CD14-positive monocyte (primary cell): Measurements from ENCODE around the gene YPEL3. TPM values are rescaled to one million over a fixed set of nuclear protein-coding genes. Genes with fewer than 3 reads are reported as not detected.

Source experiments
- DNase-seq, 3 donors: peaks; one replicate each; pipeline ENCODE4 v3.0.0-alpha.2; 2011 to 2022
- H2AFZ ChIP-seq: 2 replicates; pipeline ENCODE4 v1.6.0; 2012; ENCODE audit warnings: mild to moderate bottlenecking, low read depth, low read length, inconsistent platforms; ENCODE audit not compliant: insufficient read depth, poor library complexity, severe bottlenecking
- H3K27ac ChIP-seq, 2 donors: 1 replicate in 1 of 2; 2 replicates in 1 of 2; pipeline ENCODE4 v1.5.1; 2012 to 2013; ENCODE audit warnings: low read length in 2 of 2, control low read depth in 1 of 2, inconsistent platforms in 1 of 2, low read depth in 1 of 2, mild to moderate bottlenecking in 1 of 2
- H3K27me3 ChIP-seq, 2 donors: one replicate each; pipeline versions ENCODE4 v1.6.0 to v1.6.1; 2011 to 2013; ENCODE audit warnings: low read length in 2 of 2; ENCODE audit not compliant: control insufficient read depth in 2 of 2, insufficient read depth in 2 of 2
- H3K36me3 ChIP-seq, 2 donors: replicated peaks in 1 of 2; 1 replicate in 1 of 2; 2 replicates in 1 of 2; pipeline versions ENCODE4 v1.5.1 to v1.6.1; 2012 to 2013; ENCODE audit warnings: low read length in 2 of 2, control low read depth in 1 of 2, inconsistent platforms in 1 of 2, mild to moderate bottlenecking in 1 of 2; ENCODE audit not compliant: insufficient read depth in 2 of 2, control insufficient read depth in 1 of 2
- H3K4me1 ChIP-seq, 2 donors: 1 replicate in 1 of 2; 2 replicates in 1 of 2; pipeline versions ENCODE4 v1.5.1 to v1.6.1; 2012 to 2013; ENCODE audit warnings: low read length in 2 of 2, control low read depth in 1 of 2, inconsistent platforms in 1 of 2, mild to moderate bottlenecking in 1 of 2, moderate library complexity in 1 of 2; ENCODE audit not compliant: insufficient read depth in 2 of 2, control insufficient read depth in 1 of 2
- H3K4me2 ChIP-seq: replicated peaks from 2 replicates; pipeline ENCODE3; 2012; ENCODE audit warnings: low read length, moderate library complexity, mild to moderate bottlenecking; ENCODE audit not compliant: poor library complexity, severe bottlenecking; ENCODE audit errors: extremely low read depth
- H3K4me3 ChIP-seq, 3 experiments: fragments of 200-600 bp in 1 of 3; sonication (generic) in 1 of 3; replicated peaks in 1 of 3; 1 replicate in 2 of 3; 2 replicates in 1 of 3; pipeline ENCODE4 v1.5.1; 2011 to 2013; ENCODE audit warnings: low read length in 3 of 3, mild to moderate bottlenecking in 3 of 3, control low read depth in 2 of 3, low read depth in 2 of 3, inconsistent platforms in 1 of 3, moderate library complexity in 1 of 3
- H3K79me2 ChIP-seq: 2 replicates; pipeline ENCODE4 v1.6.0; 2012; ENCODE audit warnings: mild to moderate bottlenecking, control low read depth, inconsistent platforms, low read length, moderate library complexity; ENCODE audit not compliant: insufficient read depth
- H3K9ac ChIP-seq: 2 replicates; pipeline ENCODE4 v1.6.0; 2017; ENCODE audit warnings: low read length, mild to moderate bottlenecking; ENCODE audit not compliant: insufficient read depth, poor library complexity, severe bottlenecking
- H3K9me3 ChIP-seq, 2 donors: replicated peaks in 1 of 2; 1 replicate in 1 of 2; 2 replicates in 1 of 2; pipeline versions ENCODE4 v1.5.1 to v1.6.1; 2012 to 2013; ENCODE audit warnings: low read length in 2 of 2, control low read depth in 1 of 2; ENCODE audit not compliant: control insufficient read depth in 1 of 2, insufficient read depth in 1 of 2
- H4K20me1 ChIP-seq: 2 replicates; pipeline ENCODE4 v1.6.0; 2012; ENCODE audit warnings: mild to moderate bottlenecking, low read length, control low read depth, moderate library complexity; ENCODE audit not compliant: insufficient read depth
- H3K27ac Mint-ChIP-seq, 7 donors: one replicate each; pipeline ENCODE4 v1.8.0; 2020; ENCODE audit warnings: mild to moderate bottlenecking in 7 of 7, mixed read lengths in 7 of 7, moderate library complexity in 6 of 7, inconsistent platforms in 2 of 7
- H3K27me3 Mint-ChIP-seq, 3 donors: one replicate each; pipeline ENCODE4 v1.8.0; 2021 to 2022; ENCODE audit warnings: low read depth in 3 of 3, mild to moderate bottlenecking in 3 of 3, mixed read lengths in 3 of 3, moderate library complexity in 3 of 3, inconsistent platforms in 1 of 3
- H3K36me3 Mint-ChIP-seq, 2 donors: one replicate each; pipeline ENCODE4 v1.8.0; 2020; ENCODE audit warnings: mixed read lengths in 2 of 2, inconsistent platforms in 1 of 2, mild to moderate bottlenecking in 1 of 2
- H3K4me1 Mint-ChIP-seq: one replicate; pipeline ENCODE4 v1.8.0; 2020; ENCODE audit warnings: mild to moderate bottlenecking, mixed read lengths
- H3K4me3 Mint-ChIP-seq, 2 donors: one replicate each; pipeline ENCODE4 v1.8.0; 2020; ENCODE audit warnings: mild to moderate bottlenecking in 2 of 2, mixed read lengths in 2 of 2, moderate library complexity in 1 of 2
- H3K9me3 Mint-ChIP-seq, 7 donors: one replicate each; pipeline ENCODE4 v1.8.0; 2020 to 2022; ENCODE audit warnings: mixed read lengths in 7 of 7, mild to moderate bottlenecking in 6 of 7, moderate library complexity in 6 of 7, inconsistent platforms in 2 of 7
- CTCF ChIP-seq: fragments of 200-600 bp; IDR thresholded peaks from one replicate; pipeline ENCODE4 v1.8.0; 2022; ENCODE audit warnings: antibody characterized with exemption, mild to moderate bottlenecking
- WGBS: methylation state at CpG from one replicate; pipeline ENCODE4 v1.1.5; 2013; ENCODE audit warnings: missing lambda C conversion rate; ENCODE audit not compliant: insufficient coverage; 5-methylcytosine and 5-hydroxymethylcytosine counted together
- intact Hi-C, 2 donors: fragments of 100-400 bp; cut with micrococcal nuclease; formaldehyde crosslinking; loops; one replicate each; pipeline versions ENCODE4 v1.15.0 to v1.15.1; 2023
- polyA plus RNA-seq, 3 donors: library from polyadenylated mRNA; depleted of rRNA in 1 of 3; unstranded in 2 of 3; stranded (reverse) in 1 of 3; fragments of 300-500 nt in 2 of 3; fragments of >200 nt in 1 of 3; fragmentation: Illumina TruSeq in 2 of 3; gene quantifications; 1 replicate in 2 of 3; 2 replicates in 1 of 3; pipeline ENCODE4 v1.2.3, GENCODE V29; 2012 to 2021

Gene YPEL3
- polyA plus RNA-seq, 3 donors: 182 to 283 (median 235) TPM

- H2AFZ ChIP-seq: no peak overlapping the region
- Mint-ChIP-seq H3K27ac (peak overlapping the region; percentile 83 to 97 (median 92)), H3K9me3 (peaks cover 22 to 36% (median 33%) of the 10 kb centered on the region in 7 donors), H3K36me3 (peaks cover 22 to 37% of the 10 kb centered on the region in 2 donors), H3K4me1 (peaks cover 51% of the 10 kb centered on the region), H3K27me3 (peaks cover 0 to 4% (median 3%) of the 10 kb centered on the region in 3 donors), H3K4me3 (peak overlapping the region; percentile 87 to 94)
- H3K4me2 ChIP-seq: peak overlapping the region; percentile 98
- WGBS: 97% methylated on average over 10 of the region's 11 CpGs
- peak overlapping the region in 2 of 3 experiments; percentile 84 to 97 for H3K4me3 ChIP-seq
- peak overlapping the region; percentile 47 to 87 for H3K27ac ChIP-seq
- H4K20me1 ChIP-seq: no peaks in the 10 kb centered on the region
- peaks cover 60 to 66% of the 10 kb centered on the region in 2 donors for H3K4me1 ChIP-seq
- DNase-seq: no peak
- no peak overlapping the region for H3K9ac ChIP-seq
- H3K79me2 ChIP-seq: peaks cover 23% of the 10 kb centered on the region
- intact Hi-C loops: no loop called here
- peaks cover 12 to 13% of the 10 kb centered on the region in 2 donors for H3K36me3 ChIP-seq
- peaks cover 32 to 34% of the 10 kb centered on the region in 2 donors for H3K9me3 ChIP-seq
- TF ChIP-seq CTCF: no peak
- H3K27me3 ChIP-seq: no peaks in the 10 kb centered on the region
These were observed 1.4 kb downstream of the YPEL3 start for GRCh38 chr16:30094541-30095165.

GRCh38 chr16:30092373-30093010 lies 3.5 kb downstream of the YPEL3 start:
- peaks cover 12 to 13% of the 10 kb centered on the region in 2 donors for H3K36me3 ChIP-seq
- peak overlapping the region; percentile 83 to 92 for H3K4me3 Mint-ChIP-seq
- H2AFZ ChIP-seq: peak overlapping the region; percentile 92
- peaks cover 71% of the 10 kb centered on the region for H3K4me1 Mint-ChIP-seq
- 0% methylated on average over 8 of the region's 22 CpGs for WGBS
- intact Hi-C loops: loop anchor here in 1 of 2 donors (2.0 kb wide), 1 partner anchor 30 kb away; the partner anchor contains the start of gene MAPK3
- peaks cover 23 to 35% of the 10 kb centered on the region in 2 donors for H3K36me3 Mint-ChIP-seq
- H3K79me2 ChIP-seq: peaks cover 23% of the 10 kb centered on the region
- peaks cover 0 to 6% (median 0%) of the 10 kb centered on the region in 3 donors for H3K27me3 Mint-ChIP-seq
- H3K4me3 ChIP-seq: peak overlapping the region; percentile 40 to 88 (median 62)
- TF ChIP-seq CTCF: peak; percentile 86
- no peaks in the 10 kb centered on the region for H4K20me1 ChIP-seq
- peaks cover 12 to 14% of the 10 kb centered on the region in 2 donors for H3K9me3 ChIP-seq
- H3K27ac Mint-ChIP-seq: peak overlapping the region; percentile 86 to 97 (median 96)
- H3K4me2 ChIP-seq: peak overlapping the region; percentile 86
- H3K27me3 ChIP-seq: no peaks in the 10 kb centered on the region
- peak overlapping the region; percentile 81 to 87 for H3K27ac ChIP-seq
- peak overlapping the region; percentile 63 for H3K9ac ChIP-seq
- H3K4me1 ChIP-seq: peaks cover 69 to 87% of the 10 kb centered on the region in 2 donors
- peak; percentile 98 to 100 (median 98) for DNase-seq
- H3K9me3 Mint-ChIP-seq: peaks cover 12 to 18% (median 17%) of the 10 kb centered on the region in 7 donors
